IMR-90 (cell line): Measurements from ENCODE around the gene EYS. TPM values are rescaled to one million over a fixed set of nuclear protein-coding genes. Genes with fewer than 3 reads are reported as not detected.
A peak's percentile ranks its signal among the peaks of the same experiment; 100 is the strongest.

Experiments
- ATAC-seq: fragments of 200-7000 bp; cut with Tn5 transposase; 2 replicates; pipeline ENCODE4 v1.9.1; 2020; ENCODE audit warnings: low read depth, mild to moderate bottlenecking, moderate library complexity
- BruUV-seq: library from RNA; stranded (reverse); fragments of 400-500 nt; replicated peaks from 2 replicates; lab custom pipeline; 2021; lab: Mats Ljungman, UMichigan
- CTCF ChIA-PET: fragments of 300-600 bp; formaldehyde crosslinking; extraction: SDS; loops from one replicate; lab custom pipeline; 2021; ENCODE audit warnings: antibody characterized with exemption; lab: Yijun Ruan, JAX
- POLR2A ChIA-PET: fragments of 300-600 bp; sonication (Branson Sonifier 250); formaldehyde crosslinking; loops from one replicate; lab custom pipeline; 2022; ENCODE audit warnings: antibody characterized with exemption; ENCODE audit not compliant: unreplicated experiment; lab: Charles Lee
- DNase-seq: peaks from one replicate; pipeline ENCODE4 v3.0.0; 2013
- H2AFZ ChIP-seq: replicated peaks from 2 replicates; pipeline ENCODE3; 2013; ENCODE audit warnings: low read length, mild to moderate bottlenecking; ENCODE audit not compliant: poor library complexity
- H2AK5ac ChIP-seq: 2 replicates; pipeline ENCODE4 v1.6.1; 2013; ENCODE audit warnings: low read depth, low read length, inconsistent platforms
- H2AK9ac ChIP-seq: replicated peaks from 2 replicates; pipeline ENCODE3; 2013; ENCODE audit warnings: mild to moderate bottlenecking, low read depth, low read length, moderate library complexity; ENCODE audit not compliant: poor library complexity
- H2BK120ac ChIP-seq: 2 replicates; pipeline ENCODE4 v1.6.1; 2013; ENCODE audit warnings: low read depth, low read length, inconsistent platforms
- H2BK15ac ChIP-seq: 3 replicates; pipeline ENCODE4 v1.6.1; 2013; ENCODE audit warnings: low read depth, low read length, inconsistent platforms
- H2BK20ac ChIP-seq: 2 replicates; pipeline ENCODE4 v1.6.1; 2013; ENCODE audit warnings: low read depth, mild to moderate bottlenecking, inconsistent platforms, low read length, moderate library complexity
- H2BK5ac ChIP-seq: 2 replicates; pipeline ENCODE4 v1.6.1; 2013; ENCODE audit warnings: mild to moderate bottlenecking, low read depth, low read length, inconsistent platforms; ENCODE audit not compliant: poor library complexity, severe bottlenecking
- H3K14ac ChIP-seq: replicated peaks from 2 replicates; pipeline ENCODE4 v1.6.1; 2013; ENCODE audit warnings: low read depth, low read length, inconsistent platforms
- H3K18ac ChIP-seq: 2 replicates; pipeline ENCODE4 v1.6.1; 2013; ENCODE audit warnings: low read depth, low read length, control low read depth
- H3K23ac ChIP-seq: 2 replicates; pipeline ENCODE4 v1.6.1; 2013; ENCODE audit warnings: low read depth, low read length, inconsistent platforms
- H3K27ac ChIP-seq: 2 replicates; pipeline ENCODE4 v1.5.1; 2013; ENCODE audit warnings: mild to moderate bottlenecking, control low read depth, low read length; ENCODE audit not compliant: insufficient read depth
- H3K27me3 ChIP-seq: 2 replicates; pipeline ENCODE4 v1.6.1; 2013; ENCODE audit warnings: low read length; ENCODE audit not compliant: control insufficient read depth, insufficient read depth
- H3K36me3 ChIP-seq: 2 replicates; pipeline ENCODE4 v1.6.1; 2013; ENCODE audit warnings: low read length, mixed read lengths; ENCODE audit not compliant: control insufficient read depth, insufficient read depth
- H3K4ac ChIP-seq: 2 replicates; pipeline ENCODE4 v1.6.1; 2013; ENCODE audit warnings: low read depth, low read length, inconsistent platforms
- H3K4me1 ChIP-seq: 2 replicates; pipeline ENCODE4 v1.6.1; 2013; ENCODE audit warnings: low read length, mixed read lengths; ENCODE audit not compliant: control insufficient read depth, insufficient read depth
- H3K4me2 ChIP-seq: 2 replicates; pipeline ENCODE4 v1.6.1; 2013; ENCODE audit warnings: low read depth, mild to moderate bottlenecking, control low read depth, low read length, moderate library complexity
- H3K4me3 ChIP-seq: 2 replicates; pipeline ENCODE4 v1.5.1; 2013; ENCODE audit warnings: low read depth, mild to moderate bottlenecking, control low read depth, low read length, moderate library complexity; ENCODE audit not compliant: insufficient read depth
- H3K56ac ChIP-seq: 2 replicates; pipeline ENCODE4 v1.6.1; 2013; ENCODE audit warnings: low read length, inconsistent platforms; ENCODE audit not compliant: insufficient read depth; ENCODE audit errors: extremely low read depth
- H3K79me1 ChIP-seq, 2 experiments: 2 replicates each; pipeline ENCODE4 v1.6.1; 2013; ENCODE audit warnings: low read length in 2 of 2, inconsistent platforms in 1 of 2, low read depth in 1 of 2
- H3K9ac ChIP-seq: 2 replicates; pipeline ENCODE4 v1.6.1; 2013; ENCODE audit warnings: low read depth, low read length, control low read depth
- H3K9me1 ChIP-seq: 2 replicates; pipeline ENCODE4 v1.6.1; 2013; ENCODE audit warnings: low read length, inconsistent platforms; ENCODE audit not compliant: insufficient read depth
- H3K9me3 ChIP-seq: 2 replicates; pipeline ENCODE4 v1.6.1; 2013; ENCODE audit warnings: low read length; ENCODE audit not compliant: control insufficient read depth, insufficient read depth
- H4K20me1 ChIP-seq: 2 replicates; pipeline ENCODE4 v1.6.1; 2013; ENCODE audit warnings: low read length, inconsistent platforms; ENCODE audit not compliant: insufficient read depth
- H4K5ac ChIP-seq: 2 replicates; pipeline ENCODE4 v1.6.1; 2013; ENCODE audit warnings: mild to moderate bottlenecking, low read depth, low read length, control low read depth
- H4K8ac ChIP-seq, 2 experiments: 2 replicates each; pipeline ENCODE4 v1.6.1; 2013; ENCODE audit warnings: low read depth in 2 of 2, low read length in 2 of 2, control low read depth in 1 of 2, inconsistent platforms in 1 of 2
- H4K91ac ChIP-seq: 2 replicates; pipeline ENCODE4 v1.6.1; 2013; ENCODE audit warnings: low read depth, low read length, inconsistent platforms; ENCODE audit not compliant: insufficient read depth
- SMC3 ChIP-seq: fragments of 150-350 bp; IDR thresholded peaks from 2 replicates; pipeline ENCODE4 v1.6.1; 2016; ENCODE audit warnings: low read depth, mild to moderate bottlenecking, antibody characterized with exemption, low read length, moderate library complexity
- WGBS, 2 experiments: methylation state at CpG; one replicate each; pipeline versions ENCODE4 v1.1.5 to v1.1.7; 2013; ENCODE audit warnings: missing lambda C conversion rate in 2 of 2; ENCODE audit not compliant: insufficient read length in 1 of 2; ENCODE audit errors: extremely low coverage in 2 of 2; 5-methylcytosine and 5-hydroxymethylcytosine counted together
- dilution Hi-C: fragments of 300-500 bp; cut with HindIII; formaldehyde crosslinking; loops from one replicate; pipeline ENCODE4 v1.14.3; 2018; ENCODE audit warnings: low sequenced_read_pairs; ENCODE audit not compliant: unreplicated experiment
- in situ Hi-C: fragments of 300-500 bp; cut with MboI; formaldehyde crosslinking; loops from 3 replicates; pipeline ENCODE4 v1.14.3; 2019; ENCODE audit warnings: low sequenced_read_pairs, inconsistent platforms, mixed read lengths
- intact Hi-C: fragments of 100-400 bp; cut with micrococcal nuclease; formaldehyde crosslinking; loops from 2 replicates; pipeline ENCODE4 v1.10.0; 2022
- polyA plus RNA-seq, 3 experiments: library from polyadenylated mRNA; depleted of rRNA; stranded (reverse); fragments of >200 nt; gene quantifications; 2 replicates each; pipeline ENCODE4 v1.2.3, GENCODE V29; 2012; ENCODE audit warnings: low replicate concordance in 1 of 3
- total RNA-seq: library from RNA; depleted of rRNA; stranded (reverse); fragments of >200 nt; gene quantifications from 2 replicates; pipeline ENCODE4 v1.2.3, GENCODE V29; 2012

Gene EYS
- total and polyA plus RNA-seq, 2 of the 4 experiments (the other 2 are of a cell fraction), result under 0.01 TPM; not detected in 1

- Histone ChIP-seq H3K79me1 (no peaks in the 10 kb centered on the region), H3K27ac (no peak overlapping the region), H3K4me2 (no peak overlapping the region), H2AFZ (no peak overlapping the region), H4K8ac (no peak overlapping the region), H3K27me3 (no peaks in the 10 kb centered on the region), H3K18ac (peak overlapping the region; percentile 12; the same call in 1 of the 2 replicates), H2BK15ac (no peak overlapping the region), H2AK5ac (peak overlapping the region; percentile 27; the same call in 1 of the 2 replicates), H2BK120ac (no peak overlapping the region), H4K20me1 (no peaks in the 10 kb centered on the region), H3K4me3 (no peak overlapping the region), H2BK5ac (peak overlapping the region; percentile 13), H3K36me3 (no peaks in the 10 kb centered on the region), H3K4ac (no peak overlapping the region), H2BK20ac (0 out of 2 replicates have a peak overlapping the region, but pooled peaks have one; percentile 39), H3K9me1 (peaks cover 7% of the 10 kb centered on the region), H4K91ac (no peak overlapping the region), H3K14ac (no peak overlapping the region), H2AK9ac (no peak overlapping the region), H4K5ac (no peak overlapping the region), H3K9ac (no peak overlapping the region), H3K23ac (no peak overlapping the region), H3K56ac (no peak overlapping the region), H3K4me1 (peaks cover 8% of the 10 kb centered on the region), H3K9me3 (no peaks in the 10 kb centered on the region)
- intact Hi-C loops, result no loop called here
- no TSS peak for BruUV-seq
- TF ChIP-seq SMC3, result no peak
- POLR2A ChIA-PET, result interaction anchor here (0.6 kb wide), 1 partner anchor 606 kb away, joined by 3 read pairs; no protein-coding TSS in a partner anchor
- DNase-seq, result peak; percentile 42
- WGBS, 2 experiments, result no CpG with 5 or more reads among the region's 1 CpG
- peak; percentile 12; the same call in 1 of the 2 replicates for ATAC-seq
- in situ Hi-C loops, result no loop called here
- dilution Hi-C loops, result no loop called here
- CTCF ChIA-PET, result no interaction called here
Measured at GRCh38 chr6:64220801-64221200, 1486.2 kb downstream of the EYS start.
